HG03159 (cell line): ENCODE data around the gene APRT.
"Not testable (repeated sequence)": the region's sequence is repeated elsewhere in the genome, so short reads cannot be mapped to it uniquely, and the experiment has no call there.

Experiments used
- ATAC-seq: cut with Tn5 transposase; IDR thresholded peaks from one replicate; pipeline ENCODE4 v1.9.1; 2021; ENCODE audit warnings: mild to moderate bottlenecking, moderate library complexity; ENCODE audit not compliant: unreplicated experiment

The APRT gene

GRCh38 chr16:88775825-88776224, 35.9 kb downstream of the APRT start:
- ATAC-seq = no peak

GRCh38 chr16:88774544-88775393, 37.0 kb downstream of the APRT start:
- no peak for ATAC-seq

DNA sequence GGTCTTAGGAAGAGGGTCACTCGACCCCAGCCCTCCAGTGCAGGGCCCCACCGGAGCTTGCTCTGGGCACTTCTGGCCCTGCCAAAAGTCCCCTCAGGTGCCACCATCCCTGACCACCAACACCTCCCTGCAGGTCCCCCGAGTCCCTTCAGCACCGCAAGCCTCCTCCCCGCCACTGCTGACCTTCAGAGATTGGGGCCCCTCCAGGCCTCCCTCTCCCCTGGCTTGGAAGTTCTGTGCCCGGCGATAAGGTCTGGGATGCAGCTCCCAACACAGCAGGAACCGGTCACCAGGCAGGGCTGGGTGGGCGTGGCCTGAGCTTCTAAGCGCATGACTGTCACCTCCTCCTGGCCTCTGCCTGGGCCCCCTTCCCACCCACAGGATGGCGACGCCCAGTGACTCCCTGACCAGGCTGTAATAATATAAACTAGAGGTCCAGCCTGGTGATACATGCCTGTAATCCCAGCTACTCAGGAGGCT, 37.9 kb downstream of the APRT start:
- no peak for ATAC-seq

DNA sequence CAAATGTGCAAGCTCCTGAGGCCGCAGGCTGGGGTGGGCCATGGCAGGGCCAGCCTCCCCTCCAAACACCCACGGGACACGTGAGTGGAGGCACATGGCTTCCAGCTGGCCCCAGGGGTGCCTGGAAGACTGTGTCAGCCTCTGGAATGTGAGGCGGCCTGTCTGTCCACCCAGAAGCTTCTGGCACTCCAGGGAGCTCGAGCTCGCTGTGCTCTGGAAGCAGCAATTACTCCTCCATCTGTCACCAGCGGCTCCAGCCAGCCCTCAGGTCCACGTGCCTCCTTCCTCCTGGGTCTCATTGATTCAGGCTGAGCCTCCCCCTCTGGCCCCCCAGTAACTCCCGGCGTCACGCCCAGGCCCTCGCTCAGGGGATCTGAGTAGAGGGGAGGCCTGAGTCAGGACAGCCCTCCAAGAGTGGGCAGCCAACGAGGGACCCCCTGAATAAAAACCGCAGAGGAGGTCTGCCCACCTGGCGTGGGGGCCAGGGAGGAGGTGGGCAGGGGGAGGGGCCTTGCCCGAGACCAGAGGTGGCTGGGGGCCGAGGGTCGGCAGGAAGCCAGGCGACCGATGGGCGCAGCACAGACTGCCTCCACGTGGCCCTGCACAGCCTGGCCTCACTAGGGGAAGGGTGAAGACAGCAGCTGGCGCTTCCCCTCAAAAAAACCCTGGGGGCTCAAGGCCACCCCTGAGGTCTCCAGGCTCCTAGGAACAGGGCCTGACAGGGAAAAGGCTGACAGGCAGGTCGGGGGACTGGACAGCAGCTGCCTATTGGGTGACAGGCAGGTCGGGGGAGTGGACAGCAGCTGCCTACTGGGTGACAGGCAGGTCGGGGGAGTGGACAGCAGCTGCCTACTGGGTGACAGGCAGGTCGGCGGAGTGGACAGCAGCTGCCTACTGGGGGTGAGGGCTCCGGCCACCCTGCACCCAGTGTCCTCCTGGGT, 38.6 kb downstream of the APRT start:
- ATAC-seq = no peak

DNA sequence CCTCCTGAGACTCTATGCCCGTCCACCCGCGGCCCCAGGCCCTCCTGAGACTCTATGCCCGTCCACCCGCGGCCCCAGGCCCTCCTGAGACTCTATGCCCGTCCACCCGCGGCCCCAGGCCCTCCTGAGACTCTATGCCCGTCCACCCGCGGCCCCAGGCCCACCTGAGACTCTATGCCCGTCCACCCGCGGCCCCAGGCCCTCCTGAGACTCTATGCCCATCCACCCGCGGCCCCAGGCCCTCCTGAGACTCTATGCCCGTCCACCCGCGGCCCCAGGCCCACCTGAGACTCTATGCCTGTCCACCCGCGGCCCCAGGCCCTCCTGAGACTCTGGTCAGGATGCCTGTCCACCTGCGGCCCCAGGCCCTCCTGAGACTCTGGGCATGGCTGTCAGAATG, 39.9 kb downstream of the APRT start:
- ATAC-seq = not testable (repeated sequence)

DNA sequence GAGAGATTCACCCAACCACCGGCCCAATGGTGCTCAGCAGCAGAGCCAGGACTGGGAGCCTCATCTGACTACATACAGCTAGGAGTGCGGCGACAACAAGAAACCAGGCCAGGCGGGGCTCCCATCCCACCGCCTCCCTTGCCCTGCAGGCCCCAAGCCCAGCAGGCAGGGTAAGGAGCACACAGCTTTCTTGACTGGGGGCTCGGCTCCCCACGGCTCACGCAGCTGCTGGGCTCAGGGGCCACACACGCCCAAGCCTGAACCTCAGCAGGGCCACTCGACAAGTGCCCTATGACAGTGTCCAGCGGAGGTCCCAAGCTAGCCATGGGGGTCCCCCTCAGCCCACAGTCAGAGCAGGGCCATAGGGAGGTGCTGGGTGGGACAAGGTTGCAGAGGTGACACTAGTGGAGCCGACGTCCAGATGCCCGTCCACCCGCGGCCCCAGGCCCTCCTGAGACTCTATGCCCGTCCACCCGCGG, 40.4 kb downstream of the APRT start:
- ATAC-seq = no peak

DNA sequence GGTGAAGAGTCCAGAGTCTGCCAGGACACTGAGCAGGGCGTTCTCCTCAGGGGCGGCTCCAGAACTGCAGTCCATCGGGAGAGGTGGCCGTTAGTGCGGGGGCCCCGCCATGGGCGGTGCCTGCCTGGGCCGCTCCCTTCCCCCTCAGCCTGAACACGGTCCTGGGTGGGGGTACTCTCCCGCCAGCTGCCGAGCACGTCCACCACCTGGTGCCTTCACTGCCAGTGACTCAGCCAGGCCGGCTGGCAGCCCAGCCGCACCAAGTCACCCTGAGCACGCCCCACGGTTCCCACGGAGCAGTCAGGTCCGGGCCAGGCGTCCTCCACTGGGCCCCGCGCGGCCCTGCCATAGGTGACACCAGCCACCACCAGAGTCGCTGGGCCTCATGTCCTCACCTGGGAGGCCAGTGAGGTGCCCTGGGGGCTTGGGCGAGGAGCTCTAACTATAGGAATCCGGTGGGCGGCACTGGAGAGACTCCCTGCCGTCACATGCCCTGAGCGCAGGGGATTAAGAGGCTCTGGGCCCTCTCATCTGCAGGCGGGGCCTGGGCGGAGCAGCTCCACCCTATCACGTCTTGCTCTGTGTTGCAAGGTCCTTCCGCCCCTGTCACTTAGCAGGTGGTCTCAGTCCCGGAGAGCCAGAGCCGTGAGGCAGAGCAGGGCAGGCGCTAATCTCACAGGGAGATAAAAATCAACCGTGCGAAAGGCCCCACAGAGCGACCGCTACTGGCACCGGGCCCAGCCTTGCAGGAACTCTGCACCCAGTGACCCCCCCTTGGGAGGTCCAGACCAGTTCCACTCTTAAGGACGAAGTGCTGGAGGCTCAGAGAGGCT, 41.1 kb downstream of the APRT start:
- no peak for ATAC-seq

DNA sequence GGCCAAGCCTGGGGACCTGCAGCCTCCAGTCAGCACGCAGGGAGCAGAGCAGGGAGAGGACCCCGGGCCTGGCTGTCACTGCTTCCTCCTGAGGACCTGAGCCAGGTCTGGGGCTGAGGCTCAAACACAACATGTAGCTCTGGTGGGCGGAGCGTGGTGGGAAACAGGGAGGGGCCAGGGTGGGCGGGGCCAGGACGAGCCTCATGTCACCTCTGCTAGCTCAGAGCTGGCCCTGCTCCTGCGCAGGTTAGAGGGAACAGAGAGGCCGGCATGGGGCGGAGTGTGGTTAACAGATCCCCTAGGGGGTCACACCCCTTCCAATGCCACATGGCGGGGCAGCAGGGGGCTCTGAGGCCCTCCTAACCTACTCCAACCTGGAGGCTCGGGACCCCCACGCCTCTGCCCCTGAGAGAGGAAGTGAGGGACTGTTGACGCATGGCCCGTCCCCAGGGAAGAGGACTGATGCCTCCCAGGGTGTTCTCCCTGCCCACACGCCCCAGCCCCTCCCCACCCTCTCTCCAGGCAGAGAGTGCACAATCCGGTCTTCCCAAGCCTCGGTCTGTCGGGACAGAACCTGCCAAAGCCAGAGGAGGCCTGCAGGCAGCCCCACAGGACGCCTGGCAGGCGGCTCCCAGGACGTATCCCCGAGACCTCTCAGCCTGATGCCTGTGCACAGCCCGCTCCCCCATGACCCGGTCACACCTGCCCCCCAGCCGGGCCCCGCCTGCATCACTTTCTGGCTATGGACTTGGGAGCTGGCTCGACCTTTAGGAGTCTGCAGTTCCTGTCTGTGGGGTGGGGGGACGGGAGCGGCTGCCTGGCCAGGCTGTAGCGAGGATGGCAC, 41.9 kb downstream of the APRT start:
- no peak for ATAC-seq

GRCh38 chr16:88768071-88768783, 43.5 kb downstream of the APRT start:
- ATAC-seq = no peak

DNA sequence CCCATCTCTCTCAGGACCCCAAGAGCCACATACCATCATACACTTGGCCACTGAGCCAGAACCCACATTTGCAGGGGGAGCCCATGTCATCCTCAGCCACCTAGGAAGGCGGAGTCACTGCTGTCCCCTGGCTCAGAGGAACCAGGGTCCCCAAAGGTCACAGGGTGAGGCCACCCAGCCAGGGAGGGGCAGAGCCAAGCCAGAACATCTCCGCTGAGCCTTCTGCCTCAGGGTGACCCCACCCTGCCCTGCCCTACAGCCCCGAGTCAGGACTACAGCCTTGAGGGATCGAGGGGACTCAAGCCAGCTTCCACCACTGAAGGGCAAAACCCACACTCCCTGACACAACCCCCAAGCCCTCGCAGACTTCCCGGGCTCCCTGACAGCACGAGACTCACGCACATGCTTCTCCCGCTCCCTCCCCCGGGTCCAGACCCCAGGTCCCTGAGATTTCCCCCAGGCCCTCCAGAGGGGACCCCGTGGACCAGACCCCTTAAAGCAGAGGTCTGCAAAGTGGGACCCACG, 44.1 kb downstream of the APRT start:
- no peak for ATAC-seq

GRCh38 chr16:88766975-88767374, 44.8 kb downstream of the APRT start:
- ATAC-seq = no peak

DNA sequence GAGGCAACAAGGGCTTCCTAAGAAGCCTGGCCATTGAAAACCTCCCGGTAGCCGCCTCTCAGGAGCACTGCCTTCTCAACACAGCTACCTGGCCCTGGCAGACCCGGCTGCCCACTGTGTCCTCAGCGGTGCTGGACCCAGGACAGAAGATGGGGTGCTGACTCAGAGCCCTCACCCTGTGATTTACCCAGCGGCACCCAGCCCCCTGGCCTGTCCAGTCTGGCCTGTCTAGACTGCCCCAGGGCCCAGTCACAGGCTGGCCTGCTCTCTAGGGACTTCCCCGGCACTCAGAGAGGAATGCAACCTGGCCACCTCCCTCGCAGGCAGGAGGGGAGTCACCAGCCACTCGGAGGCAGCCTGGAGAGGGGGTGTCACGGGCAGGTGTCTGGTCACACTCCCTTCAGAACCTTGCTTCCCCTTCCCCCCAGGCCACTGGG, 46.8 kb downstream of the APRT start:
- no peak for ATAC-seq

DNA sequence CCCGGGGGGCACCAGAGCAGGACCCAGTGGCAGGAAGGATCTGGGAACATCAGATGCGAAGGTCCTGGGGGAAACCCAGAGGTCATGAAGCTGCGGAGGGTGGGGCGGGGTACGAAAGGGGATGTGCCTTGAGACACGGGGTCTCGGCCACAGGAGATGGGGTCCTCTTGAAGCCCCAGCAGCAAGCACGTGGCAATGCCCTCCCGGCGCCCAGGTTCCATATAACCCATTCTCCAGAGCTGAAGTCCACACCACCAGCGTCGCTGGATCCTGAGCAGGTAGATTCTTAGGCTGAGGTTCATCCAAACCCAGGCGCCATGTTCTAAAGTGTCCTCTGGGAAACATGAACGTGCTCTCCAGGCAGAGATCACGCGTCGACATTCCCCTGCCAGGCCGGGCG, 47.6 kb downstream of the APRT start:
- ATAC-seq = no peak

GRCh38 chr16:88763502-88764053, 48.1 kb downstream of the APRT start:
- ATAC-seq = no peak

DNA sequence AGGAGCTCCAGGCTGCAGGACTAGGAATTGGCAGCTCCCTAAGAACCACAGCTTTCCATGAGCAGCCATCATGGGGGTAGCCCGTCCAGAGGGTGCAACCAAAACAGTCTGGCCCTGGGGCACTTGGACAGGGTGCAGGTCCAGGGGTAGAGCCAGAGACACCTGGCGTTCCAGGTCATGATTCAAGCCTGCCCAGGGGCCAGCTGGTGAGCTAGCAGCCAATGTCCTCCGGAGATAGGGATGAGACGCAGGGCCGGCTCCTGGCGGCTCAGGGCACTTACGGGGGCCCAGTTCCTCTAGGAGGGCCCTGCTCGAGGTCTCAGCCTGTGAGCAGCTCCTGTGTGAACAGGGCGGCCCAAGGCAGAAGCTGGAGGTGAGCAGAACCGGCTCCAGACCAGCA, 48.8 kb downstream of the APRT start:
- no peak for ATAC-seq

- no peak for ATAC-seq
These were observed 49.4 kb downstream of the APRT start for GRCh38 chr16:88762258-88762870.

DNA sequence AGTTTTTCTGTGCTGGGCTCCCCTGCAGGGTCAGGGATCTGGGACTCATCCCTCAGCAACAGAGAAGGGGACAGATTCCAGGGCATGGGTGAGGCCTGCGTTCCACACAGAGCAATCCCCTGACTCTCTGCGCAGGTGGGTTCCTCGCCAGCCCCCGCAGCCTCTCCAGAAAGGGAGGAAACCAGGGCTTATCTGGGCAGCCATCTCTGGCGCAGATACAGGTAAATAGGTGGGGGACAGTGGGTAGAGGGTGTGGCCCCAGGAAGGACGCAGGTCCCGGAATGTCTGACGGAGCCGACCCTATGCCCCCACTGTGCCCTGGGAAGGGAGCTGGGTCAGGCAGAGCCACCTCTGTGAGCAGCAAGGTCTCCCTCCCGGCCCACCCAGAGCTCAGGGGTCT, 49.9 kb downstream of the APRT start:
- no peak for ATAC-seq

GRCh38 chr16:88761143-88761534, 50.6 kb downstream of the APRT start:
- no peak for ATAC-seq
